Measurements from ENCODE around the gene TMEM263.

TMEM263 gene

GRCh38 chr12:106981788-106982187 lies 26.1 kb downstream of the TMEM263 start:
- TF ChIP-seq CTCF (conservative IDR thresholded peaks at IDR 0.05; ENCODE audit: control insufficient read depth, insufficient read depth, low read depth, low read length) = no peak
- DNase-seq (ENCODE audit: low read depth) = peak; percentile 73

GRCh38 chr12:106982229-106982628 lies 26.5 kb downstream of the TMEM263 start:
- DNase-seq (ENCODE audit: low read depth) = peak; percentile 54
- TF ChIP-seq CTCF (conservative IDR thresholded peaks at IDR 0.05; ENCODE audit: control insufficient read depth, insufficient read depth, low read depth, low read length) = no peak
- no peak overlapping the region for H3K4me3 ChIP-seq (ENCODE audit: control insufficient read depth, low read depth, low read length)

More at GRCh38 chr12:106981788-106982187, 26.1 kb downstream of the TMEM263 start:
- H3K4me3 ChIP-seq (ENCODE audit: control insufficient read depth, low read depth, low read length) = no peak overlapping the region

GRCh38 chr12:106984588-106985137 lies 29.0 kb downstream of the TMEM263 start:
- no peak for TF ChIP-seq CTCF (conservative IDR thresholded peaks at IDR 0.05; ENCODE audit: control insufficient read depth, insufficient read depth, low read depth, low read length)
- H3K4me3 ChIP-seq (ENCODE audit: control insufficient read depth, low read depth, low read length) = no peak overlapping the region
- DNase-seq (ENCODE audit: low read depth) = no peak

- H3K4me3 ChIP-seq (ENCODE audit: control insufficient read depth, low read depth, low read length) = no peak overlapping the region
- TF ChIP-seq CTCF (conservative IDR thresholded peaks at IDR 0.05; ENCODE audit: control insufficient read depth, insufficient read depth, low read depth, low read length) = no peak
- no peak for DNase-seq (ENCODE audit: low read depth)
Measured at GRCh38 chr12:106985479-106985878, 29.8 kb downstream of the TMEM263 start.

GRCh38 chr12:106986135-106986534 lies 30.4 kb downstream of the TMEM263 start:
- no peak for TF ChIP-seq CTCF (conservative IDR thresholded peaks at IDR 0.05; ENCODE audit: control insufficient read depth, insufficient read depth, low read depth, low read length)
- H3K4me3 ChIP-seq (ENCODE audit: control insufficient read depth, low read depth, low read length) = peak overlapping the region; percentile 79
- DNase-seq (ENCODE audit: low read depth) = no peak

- no peak for TF ChIP-seq CTCF (conservative IDR thresholded peaks at IDR 0.05; ENCODE audit: control insufficient read depth, insufficient read depth, low read depth, low read length)
- DNase-seq (ENCODE audit: low read depth) = peak; percentile 90
- peak within 1 kb of the TSS; percentile 79 for H3K4me3 ChIP-seq (ENCODE audit: control insufficient read depth, low read depth, low read length)
Measured at GRCh38 chr12:106986625-106987389, 31.1 kb downstream of the TMEM263 start, which contains the start of gene MTERF2. Gene MTERF2 (minus strand): TSS chr12:106987146. CDS start chr12:106978714, 8,432 bp downstream.
